HG03354 (cell line): ENCODE measurements around the gene LOXL3.

Experiments used
- ATAC-seq: cut with Tn5 transposase; IDR thresholded peaks from one replicate; pipeline ENCODE4 v1.9.1; 2021; ENCODE audit warnings: mild to moderate bottlenecking; ENCODE audit not compliant: unreplicated experiment, poor library complexity, severe bottlenecking

LOXL3 gene

DNA sequence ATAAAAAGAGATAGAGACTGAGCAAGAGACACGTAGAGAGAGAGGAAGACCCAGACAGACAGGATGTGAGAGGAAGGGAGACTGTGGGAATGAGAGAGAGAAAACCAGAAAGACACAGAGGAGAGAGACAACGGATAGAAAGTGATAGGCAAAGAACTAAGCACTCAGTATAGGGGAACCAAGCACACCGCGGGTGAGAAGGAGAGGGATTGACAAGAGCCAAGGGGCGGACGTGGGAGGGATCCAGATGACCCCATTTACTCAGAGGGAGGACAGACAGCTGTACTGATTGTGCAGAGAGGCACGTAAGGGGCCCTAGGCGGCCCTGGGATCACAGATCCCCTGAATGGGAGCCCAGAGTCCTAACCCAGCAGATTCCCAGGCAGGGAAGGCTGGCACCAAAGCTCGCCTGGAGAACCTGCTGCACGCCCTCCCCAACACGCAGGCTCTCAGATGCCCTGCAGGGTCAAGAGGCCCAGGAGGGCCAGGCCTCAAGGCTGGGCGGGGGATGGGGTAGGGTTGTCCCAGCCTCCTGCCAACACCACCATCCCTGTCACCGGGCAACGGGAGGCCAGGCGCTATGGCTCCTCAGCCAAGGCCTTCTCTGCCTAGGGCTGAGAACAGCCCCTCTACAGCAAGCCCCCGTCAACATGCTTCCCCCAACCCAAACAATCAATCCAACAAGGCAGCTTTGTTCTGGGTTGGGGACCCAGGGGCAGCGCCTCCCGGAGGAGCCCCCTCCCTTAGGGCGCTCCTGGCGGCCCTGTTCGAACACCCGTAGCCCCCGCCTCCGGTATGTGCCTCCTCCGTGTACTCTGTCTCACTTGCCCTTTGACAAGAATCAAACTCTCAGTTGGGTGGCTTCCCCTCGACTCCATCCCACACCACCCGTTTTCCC lies 579 bp downstream of the LOXL3 start:
- no peak for ATAC-seq

DNA sequence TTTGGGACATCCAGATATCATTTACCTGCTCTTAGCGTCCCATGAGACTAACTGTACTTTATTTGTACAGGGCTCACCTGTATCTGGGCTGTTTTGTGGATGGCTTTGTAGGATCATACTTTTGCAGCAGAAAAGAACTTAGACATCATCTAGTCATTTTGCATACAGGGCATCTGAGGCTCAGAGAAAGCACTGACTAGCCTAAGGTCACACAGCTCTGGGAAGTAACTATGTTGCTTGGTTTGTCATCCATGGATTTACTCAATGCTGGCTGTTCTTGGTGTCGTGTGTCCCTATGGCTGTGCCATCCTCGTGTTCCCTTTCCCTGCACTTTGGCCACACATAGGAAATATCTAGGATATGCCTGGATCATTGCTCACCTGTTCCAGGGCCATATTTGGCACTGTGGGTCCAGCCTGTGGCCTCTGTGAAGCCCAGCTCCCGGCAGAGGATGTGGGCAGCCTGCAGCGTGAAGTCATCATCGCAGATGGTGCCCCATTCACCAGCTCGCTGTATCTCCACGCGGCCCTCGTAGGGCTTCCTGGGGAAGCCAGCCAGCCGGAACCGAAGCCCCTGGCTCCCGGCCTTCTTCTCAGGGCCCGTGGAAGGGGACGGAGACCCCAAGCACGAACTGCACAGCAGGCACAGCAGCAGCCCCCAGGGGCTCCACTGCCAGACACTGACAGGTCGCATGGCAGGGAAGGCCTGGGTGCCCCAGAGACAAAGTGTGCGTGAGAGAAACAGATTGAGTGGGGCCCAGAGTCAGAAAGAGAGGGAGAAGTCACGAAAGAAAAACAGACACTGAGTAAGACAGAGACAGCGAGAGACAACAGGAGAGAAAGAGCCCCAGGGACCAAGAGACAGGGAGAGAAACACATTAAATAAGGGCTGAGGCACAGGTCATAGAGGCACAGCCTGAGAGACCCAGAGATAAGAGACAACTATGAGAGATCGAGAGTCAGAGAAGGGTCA lies 1.5 kb downstream of the LOXL3 start:
- no peak for ATAC-seq

DNA sequence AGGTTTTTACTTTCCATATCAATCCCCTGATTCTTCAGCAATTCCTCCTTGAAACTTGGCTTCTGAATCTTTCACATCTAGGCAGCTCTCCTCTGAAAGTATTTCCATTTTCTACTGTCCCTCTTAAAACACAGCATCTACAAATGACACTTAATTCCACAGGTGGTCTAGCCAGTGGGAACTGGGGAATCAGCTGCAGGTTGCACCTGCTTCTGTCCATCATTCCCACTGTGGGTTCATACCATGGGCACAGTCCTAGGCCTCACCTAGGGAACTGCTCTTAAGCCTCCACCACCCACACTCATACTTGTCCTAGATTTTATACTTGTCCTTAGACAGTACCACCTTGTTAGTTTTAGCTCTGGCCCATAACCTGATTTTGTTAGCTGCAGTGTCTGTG lies 2.2 kb downstream of the LOXL3 start:
- no peak for ATAC-seq

DNA sequence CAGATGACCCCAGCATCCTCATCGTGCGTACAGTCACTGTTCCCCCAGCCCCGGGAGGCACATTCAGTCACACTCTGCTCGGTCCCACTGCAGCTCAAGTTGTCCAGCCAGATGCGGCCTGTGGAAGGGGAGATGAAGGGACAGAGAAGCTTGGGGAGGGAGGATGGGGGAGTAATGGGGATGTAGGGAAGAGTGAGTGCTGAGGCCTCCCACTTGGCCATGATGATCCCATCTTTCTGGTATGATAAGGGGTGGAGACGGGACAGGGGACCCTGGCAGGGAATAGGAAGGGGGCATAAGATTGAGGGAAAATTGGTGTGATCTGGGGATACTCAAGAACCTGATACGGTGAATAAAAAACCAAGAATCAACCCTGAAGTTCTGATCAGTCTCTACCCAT lies 3.5 kb downstream of the LOXL3 start:
- no peak for ATAC-seq

DNA sequence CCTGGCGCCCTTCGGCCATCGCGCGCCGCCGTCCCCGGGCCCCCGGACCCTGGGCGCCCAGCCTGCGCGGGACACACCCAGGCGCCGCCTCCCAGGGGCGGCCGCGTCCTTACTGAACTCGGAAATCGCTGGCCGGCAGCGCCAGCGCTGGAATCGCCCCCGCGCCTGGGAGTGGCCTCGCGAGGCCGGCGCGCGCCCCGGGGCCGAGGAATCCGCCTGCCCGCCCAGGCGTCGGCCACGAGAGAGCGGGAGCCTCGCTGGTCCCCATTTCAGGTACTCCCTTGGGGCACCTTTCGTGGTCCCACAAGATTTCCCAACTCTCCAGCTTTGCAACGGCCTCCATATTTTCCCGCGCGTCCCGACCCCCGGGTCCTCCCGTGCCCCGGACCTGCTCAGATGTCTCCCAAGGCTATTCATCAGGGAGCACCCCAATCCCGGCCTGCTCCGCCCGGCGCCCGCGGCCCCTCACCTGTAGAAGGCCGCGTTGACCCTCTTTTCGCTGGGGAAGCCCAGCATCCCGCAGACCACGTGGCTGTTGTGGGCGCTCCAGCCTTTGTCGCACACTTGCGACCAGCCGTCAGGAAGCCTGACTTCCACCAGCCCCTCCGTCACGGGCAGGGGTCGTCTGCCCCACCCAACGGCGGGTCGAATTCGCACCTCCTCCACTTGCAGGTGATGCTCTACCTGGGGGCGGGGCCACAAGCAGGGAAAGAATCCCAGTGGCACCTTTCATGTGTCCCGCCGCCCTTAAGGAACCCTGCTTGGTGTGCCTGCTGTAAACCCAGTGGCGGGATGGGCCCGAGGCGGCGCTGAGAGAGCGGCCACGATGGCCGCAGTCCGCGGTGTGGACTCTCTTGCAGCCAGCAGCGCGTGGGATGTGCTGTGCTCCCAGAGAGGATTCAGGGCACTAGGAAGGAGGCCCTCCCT lies 4.6 kb downstream of the LOXL3 start:
- no peak for ATAC-seq

DNA sequence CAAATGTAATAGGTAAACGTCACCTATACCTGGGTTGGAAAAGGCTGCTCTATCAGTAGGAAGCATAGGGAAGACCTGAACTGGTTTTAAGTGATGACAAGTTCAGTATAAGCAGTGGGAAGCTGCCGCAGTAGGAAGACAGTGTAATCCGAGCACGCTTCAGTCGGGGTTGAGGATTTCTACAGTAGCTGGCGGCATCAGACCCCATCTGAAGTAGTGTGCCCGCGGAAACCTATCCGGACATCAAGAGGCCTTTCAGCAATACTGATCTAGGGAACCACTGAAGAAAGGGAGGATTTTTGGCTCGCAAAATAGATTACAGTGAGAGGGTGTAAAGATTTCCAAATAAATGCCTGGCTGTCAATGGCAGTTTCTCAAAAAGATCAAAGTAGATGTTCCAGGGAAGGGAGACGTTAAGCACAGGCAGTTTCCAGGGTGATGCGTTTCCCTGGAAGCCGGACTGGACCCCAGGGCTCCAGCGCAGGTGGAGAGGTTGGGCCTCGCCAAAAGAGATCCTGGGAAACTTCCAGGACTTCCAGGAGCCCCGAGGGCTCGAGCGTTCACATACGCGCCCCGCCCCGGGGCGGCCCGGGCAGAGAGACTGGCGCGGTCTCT lies 5.3 kb downstream of the LOXL3 start:
- no peak for ATAC-seq

DNA sequence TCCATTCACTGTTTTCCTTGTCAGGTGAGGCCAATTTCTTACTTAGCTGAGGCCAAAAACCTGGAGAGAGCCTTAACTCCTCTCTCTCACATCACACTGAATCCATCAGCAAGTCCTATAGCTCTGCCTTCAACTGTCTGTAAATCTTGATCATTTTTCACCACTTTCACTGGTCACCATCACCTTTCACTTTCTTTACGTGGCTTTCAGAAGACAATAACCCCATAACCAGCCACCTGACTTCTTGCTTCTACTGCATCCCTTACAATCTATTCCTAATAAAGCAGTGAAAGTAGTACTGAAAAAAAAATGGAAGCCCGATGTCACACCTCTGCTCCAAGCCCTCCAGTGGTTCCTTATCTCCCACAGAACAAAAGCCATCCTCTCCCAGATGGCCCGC lies 7.7 kb downstream of the LOXL3 start:
- ATAC-seq, result no peak

DNA sequence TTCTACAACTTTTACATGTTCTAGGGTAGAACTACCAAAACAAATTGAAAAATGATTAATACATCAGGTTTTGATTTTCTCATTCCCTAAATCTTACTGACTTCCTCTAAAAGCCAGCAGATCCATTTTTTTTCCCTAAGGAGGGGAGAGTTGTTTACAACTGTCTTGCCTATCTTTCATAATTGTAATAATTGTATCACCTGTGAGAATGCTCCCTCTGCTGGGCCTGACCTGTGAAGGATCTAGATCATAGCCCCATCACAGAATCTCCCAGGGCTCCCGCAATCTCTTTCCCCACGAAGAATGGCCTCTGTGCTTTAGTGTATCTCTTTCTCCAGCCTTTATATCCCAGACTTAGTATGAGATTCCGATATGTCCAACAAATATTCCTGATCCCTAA lies 9.1 kb downstream of the LOXL3 start:
- ATAC-seq, result no peak

DNA sequence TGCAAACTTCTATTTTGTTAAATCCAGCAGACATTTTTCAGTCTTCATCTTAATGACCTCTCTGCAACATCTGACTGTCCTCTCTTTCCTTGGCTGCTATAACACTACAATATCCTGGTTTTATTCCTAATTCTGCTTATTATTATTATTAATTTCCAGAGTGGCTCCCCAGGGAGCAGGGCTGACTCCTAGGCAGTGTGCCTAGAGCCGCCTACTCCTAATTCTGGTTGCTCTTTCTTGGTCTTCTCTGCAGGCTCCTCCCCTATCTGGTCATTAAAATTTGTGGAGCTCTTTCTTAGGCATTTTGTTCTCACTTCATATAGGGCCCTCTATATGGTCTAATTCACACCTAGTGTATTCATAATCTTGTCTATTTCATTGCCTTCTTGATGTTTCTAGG lies 10.8 kb downstream of the LOXL3 start:
- ATAC-seq, result no peak

DNA sequence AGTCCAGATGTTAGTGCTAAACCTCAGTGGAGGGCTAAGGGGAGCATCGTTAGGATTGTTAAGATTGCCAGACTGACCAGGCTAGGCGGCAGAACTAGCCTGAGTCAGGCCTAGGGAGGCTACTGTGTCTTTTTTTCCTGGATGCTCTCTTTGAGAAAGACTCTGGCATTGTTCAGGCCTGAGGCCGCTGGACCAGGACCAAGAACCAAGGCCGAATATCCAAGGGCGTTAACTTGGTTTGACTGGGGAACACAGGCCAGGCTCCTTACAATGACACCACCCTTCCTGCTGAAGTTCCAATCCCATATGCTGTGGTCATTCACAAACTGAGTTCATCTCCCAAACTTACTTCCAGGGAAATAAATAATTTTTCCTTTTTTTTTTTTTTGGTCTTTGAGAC lies 13.5 kb downstream of the LOXL3 start:
- ATAC-seq, result no peak

DNA sequence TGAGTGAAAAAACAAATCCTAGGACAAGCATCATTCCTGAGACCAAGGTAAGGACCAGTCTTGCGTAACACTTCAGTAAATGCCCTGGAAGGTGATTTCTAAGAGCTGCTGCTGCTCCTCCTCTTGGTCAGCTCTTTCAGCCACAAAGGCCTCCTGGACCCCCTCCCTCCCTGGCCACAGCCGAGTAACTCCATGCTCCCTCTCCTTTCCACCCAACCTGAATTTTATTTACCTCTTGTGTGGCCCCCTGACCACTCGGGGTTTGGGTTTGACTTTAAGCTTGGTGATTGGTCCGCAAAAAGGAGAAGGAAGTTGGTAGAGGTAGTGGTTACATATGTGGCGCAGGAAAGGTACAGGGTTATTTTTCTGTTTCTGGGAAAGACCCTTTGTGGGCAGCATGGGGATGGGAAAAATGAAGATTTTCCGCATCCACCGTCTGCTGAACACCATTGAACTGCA lies 14.8 kb downstream of the LOXL3 start:
- no peak for ATAC-seq

DNA sequence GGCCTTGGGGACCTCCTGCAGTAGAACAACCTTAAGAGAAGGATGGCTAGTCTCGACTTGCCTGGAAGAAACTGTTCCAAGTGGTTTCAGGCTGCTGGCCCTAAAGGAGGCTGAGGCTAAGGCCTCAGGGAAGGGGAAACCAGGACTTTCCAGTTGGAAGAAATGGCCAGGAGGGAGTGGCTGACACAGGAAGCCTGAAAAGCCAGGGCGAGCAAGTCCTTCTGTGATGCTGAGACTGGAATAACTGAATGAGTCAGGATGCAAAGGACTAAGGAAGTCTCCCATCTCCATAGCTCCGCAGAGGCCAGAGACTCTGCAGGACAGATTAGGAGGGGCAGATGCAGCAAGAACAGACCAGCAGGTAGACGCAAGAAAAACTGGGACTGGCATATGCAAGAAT lies 16.6 kb downstream of the LOXL3 start:
- no peak for ATAC-seq

DNA sequence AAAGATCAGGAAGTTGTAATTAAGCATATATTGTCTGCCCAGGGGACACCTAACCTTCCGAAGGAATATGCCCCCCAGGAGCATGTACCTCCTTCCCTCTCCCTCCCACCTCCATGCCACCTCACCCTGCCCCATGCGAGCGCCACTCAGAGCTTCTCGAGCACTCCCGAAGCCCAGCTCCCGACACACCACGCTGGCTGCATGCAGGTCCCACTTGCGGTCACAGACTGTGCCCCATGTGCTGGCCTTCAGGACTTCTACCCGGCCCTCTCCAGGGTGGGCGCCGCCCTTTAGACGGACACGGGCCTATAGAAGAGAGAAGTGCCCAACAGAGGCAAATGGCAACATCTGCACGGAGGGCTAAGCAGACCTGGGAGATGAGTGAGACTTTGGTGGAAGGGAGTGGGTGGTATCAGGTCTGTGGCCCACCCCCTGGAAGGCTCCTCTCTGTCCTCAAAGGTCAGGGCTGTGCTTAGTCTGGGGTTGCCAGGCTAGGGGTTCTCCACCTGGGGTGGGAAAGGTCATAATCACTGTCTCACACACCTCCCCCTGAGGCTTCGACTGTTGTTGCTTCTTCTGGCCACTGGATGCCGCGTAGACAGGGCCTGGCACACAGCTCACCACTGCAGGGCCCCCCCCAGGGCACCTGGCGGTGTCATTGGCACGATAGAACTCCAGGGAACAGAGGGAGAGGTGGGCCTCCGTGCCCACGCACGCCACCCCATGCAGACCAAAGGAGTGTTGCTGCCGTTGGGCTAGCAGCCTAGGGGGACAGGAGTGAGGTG lies 17.4 kb downstream of the LOXL3 start:
- no peak for ATAC-seq

DNA sequence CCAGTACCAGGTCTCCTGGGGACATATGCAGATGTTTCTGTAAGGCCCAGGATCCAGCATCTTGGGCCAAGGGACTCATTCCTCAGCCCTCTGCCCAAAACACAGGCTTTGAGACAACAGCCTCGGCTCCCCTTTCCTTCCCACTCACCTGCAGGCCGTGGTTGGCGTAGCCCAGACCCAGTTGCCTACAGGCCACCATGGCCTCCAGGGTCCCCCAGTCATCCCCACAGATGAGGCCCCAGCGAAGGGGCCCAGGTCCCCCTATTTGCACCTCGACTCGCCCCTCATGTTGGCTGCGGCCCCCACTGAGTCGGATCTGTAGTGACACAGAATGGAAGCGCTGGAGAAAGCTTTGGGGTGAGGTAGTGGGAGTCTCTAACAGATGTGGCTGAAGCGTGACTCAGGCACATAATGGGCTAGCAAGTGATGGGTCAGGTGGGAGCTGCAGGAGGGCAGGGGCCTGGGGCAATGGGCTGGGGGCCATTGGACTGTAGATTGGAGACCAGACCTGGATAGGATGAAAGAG lies 18.2 kb downstream of the LOXL3 start:
- no peak for ATAC-seq

DNA sequence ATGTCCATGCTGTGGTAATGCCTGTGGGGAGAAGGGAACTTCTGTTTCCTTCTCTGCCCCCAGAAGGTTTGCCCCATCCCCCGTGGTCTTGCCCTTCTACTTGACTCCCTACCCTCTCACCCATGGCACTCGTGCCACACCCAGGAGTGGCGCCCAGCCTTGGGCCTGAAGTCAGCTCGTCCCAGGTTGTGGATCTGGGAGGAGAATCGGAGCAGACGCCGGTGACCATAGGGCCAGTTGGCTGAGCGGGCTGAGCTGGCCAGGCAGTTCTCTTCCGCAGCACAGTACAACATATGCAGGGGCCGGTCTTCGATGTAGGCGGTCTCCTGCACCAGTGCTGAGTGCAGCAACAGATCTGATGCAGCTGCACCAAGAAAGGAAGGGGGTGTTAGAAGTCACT lies 19.3 kb downstream of the LOXL3 start:
- no peak for ATAC-seq

DNA sequence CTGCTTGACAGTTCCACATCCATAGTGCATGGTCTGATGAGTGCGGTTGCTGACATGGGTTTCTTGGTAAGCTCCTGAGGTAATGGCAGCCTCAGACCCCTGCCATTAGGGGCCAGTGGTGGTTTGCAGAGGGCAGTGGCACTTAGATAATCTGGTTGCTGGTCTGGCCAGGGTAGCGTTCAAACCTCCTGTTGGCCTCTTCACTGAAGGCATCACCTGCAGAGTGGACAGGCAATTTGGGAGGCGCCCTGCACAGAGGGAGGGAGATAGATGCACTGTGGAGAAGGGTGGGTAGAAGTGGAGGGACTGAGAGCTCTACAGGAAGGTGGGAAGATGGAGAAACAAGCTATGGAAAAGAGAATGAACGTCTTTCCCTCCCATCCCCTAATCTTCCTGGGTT lies 20.3 kb downstream of the LOXL3 start:
- no peak for ATAC-seq

DNA sequence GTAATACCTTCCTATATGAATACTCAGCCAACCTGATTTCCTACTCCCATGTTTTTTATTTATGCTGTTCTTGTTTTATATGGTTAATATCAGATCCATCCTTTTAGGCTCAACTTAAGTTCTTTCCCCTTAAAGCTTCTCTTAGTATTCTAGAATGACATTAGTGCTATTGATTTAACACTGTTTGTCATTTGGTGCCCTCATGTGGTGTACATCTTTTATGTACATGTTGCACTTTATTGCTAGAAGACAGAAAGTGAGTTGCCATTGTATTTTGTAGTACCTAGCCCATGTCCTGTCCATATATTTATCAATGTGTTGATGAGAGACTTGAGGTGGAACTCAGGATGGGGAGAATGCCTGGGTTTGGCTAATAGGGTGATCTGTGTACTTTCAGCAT lies 21.5 kb downstream of the LOXL3 start:
- ATAC-seq, result no peak

DNA sequence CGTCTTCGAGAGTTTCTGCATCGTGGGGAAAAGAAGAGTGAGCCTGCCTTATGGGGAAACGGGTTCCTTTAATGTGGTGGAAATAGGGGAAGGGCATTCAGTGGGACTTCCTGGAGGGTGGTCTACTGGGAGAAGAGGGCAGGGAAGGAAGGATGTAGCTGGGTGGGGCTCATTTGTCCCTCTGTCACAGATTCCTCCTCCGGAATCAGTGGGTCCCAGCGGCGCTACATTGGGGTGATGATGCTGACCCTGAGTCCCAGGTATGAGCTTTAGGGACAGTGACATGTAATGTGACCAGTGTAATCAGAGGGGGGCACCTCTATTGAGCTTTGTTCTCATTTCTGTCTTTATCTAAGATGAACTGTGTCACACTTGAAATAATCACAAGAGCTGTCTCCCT lies 22.1 kb downstream of the LOXL3 start:
- ATAC-seq, result no peak
